Measurements from ENCODE around the gene JAKMIP1. TPM values are rescaled to one million over a fixed set of nuclear protein-coding genes. Genes with fewer than 3 reads are reported as not detected.

JAKMIP1 gene
- total RNA-seq, 1 donor from 2014 or later = 0.54 TPM

- no peak overlapping the region for H3K27ac Mint-ChIP-seq (ENCODE audit: unreplicated experiment)
- no peak for DNase-seq (ENCODE audit: low read depth, low spot score)
- H3K4me3 Mint-ChIP-seq = no peak overlapping the region
- TF ChIP-seq CTCF (conservative IDR thresholded peaks at IDR 0.05) = no peak
- peaks cover 19% of the 10 kb centered on the region for H3K4me1 Mint-ChIP-seq
- H3K9me3 Mint-ChIP-seq = no peaks in the 10 kb centered on the region
- peaks cover 7% of the 10 kb centered on the region for H3K27me3 Mint-ChIP-seq (ENCODE audit: low read depth)
- H3K36me3 Mint-ChIP-seq (ENCODE audit: low read depth) = no peaks in the 10 kb centered on the region
Measured at GRCh38 chr4:6105311-6105911, 94.9 kb downstream of the JAKMIP1 start.

- H3K4me1 Mint-ChIP-seq = peaks cover 19% of the 10 kb centered on the region
- peaks cover 9% of the 10 kb centered on the region for H3K27me3 Mint-ChIP-seq (ENCODE audit: low read depth)
- DNase-seq (ENCODE audit: low read depth, low spot score) = no peak
- no peak for TF ChIP-seq CTCF (conservative IDR thresholded peaks at IDR 0.05)
- H3K27ac Mint-ChIP-seq (ENCODE audit: unreplicated experiment) = no peak overlapping the region
- H3K4me3 Mint-ChIP-seq = no peak overlapping the region
- H3K36me3 Mint-ChIP-seq (ENCODE audit: low read depth) = no peaks in the 10 kb centered on the region
- no peaks in the 10 kb centered on the region for H3K9me3 Mint-ChIP-seq
Measured at GRCh38 chr4:6104541-6105130, 95.7 kb downstream of the JAKMIP1 start.

GRCh38 chr4:6097581-6097980 is 102.8 kb downstream of the JAKMIP1 start:
- TF ChIP-seq CTCF (conservative IDR thresholded peaks at IDR 0.05) = no peak
- no peak overlapping the region for H3K27ac Mint-ChIP-seq (ENCODE audit: unreplicated experiment)
- no peaks in the 10 kb centered on the region for H3K36me3 Mint-ChIP-seq (ENCODE audit: low read depth)
- H3K9me3 Mint-ChIP-seq = no peaks in the 10 kb centered on the region
- H3K27me3 Mint-ChIP-seq (ENCODE audit: low read depth) = peaks cover 18% of the 10 kb centered on the region
- H3K4me1 Mint-ChIP-seq = no peaks in the 10 kb centered on the region
- DNase-seq (ENCODE audit: low read depth, low spot score) = no peak
- H3K4me3 Mint-ChIP-seq = no peak overlapping the region

GRCh38 chr4:6095897-6096296 is 104.5 kb downstream of the JAKMIP1 start:
- Mint-ChIP-seq H3K27me3 (ENCODE audit: low read depth) (peaks cover 22% of the 10 kb centered on the region), H3K9me3 (no peaks in the 10 kb centered on the region), H3K4me1 (peaks cover 6% of the 10 kb centered on the region), H3K4me3 (no peak overlapping the region), H3K27ac (ENCODE audit: unreplicated experiment) (no peak overlapping the region), H3K36me3 (ENCODE audit: low read depth) (no peaks in the 10 kb centered on the region)
- no peak for DNase-seq (ENCODE audit: low read depth, low spot score)
- no peak for TF ChIP-seq CTCF (conservative IDR thresholded peaks at IDR 0.05)

- no peak overlapping the region for H3K4me3 Mint-ChIP-seq
- peaks cover 20% of the 10 kb centered on the region for H3K27me3 Mint-ChIP-seq (ENCODE audit: low read depth)
- H3K4me1 Mint-ChIP-seq = peaks cover 13% of the 10 kb centered on the region
- no peak for TF ChIP-seq CTCF (conservative IDR thresholded peaks at IDR 0.05)
- no peak for DNase-seq (ENCODE audit: low read depth, low spot score)
- no peaks in the 10 kb centered on the region for H3K9me3 Mint-ChIP-seq
- H3K36me3 Mint-ChIP-seq (ENCODE audit: low read depth) = no peaks in the 10 kb centered on the region
- H3K27ac Mint-ChIP-seq (ENCODE audit: unreplicated experiment) = no peak overlapping the region
Measured at GRCh38 chr4:6095023-6095752, 105.2 kb downstream of the JAKMIP1 start.
